Testis (tissue), 2 donors: Measurements from ENCODE around the gene SLC25A21.

Experiments used
- CTCF ChIP-seq, 3 experiments: fragments of 450-650 bp in 2 of 3; fragments of 200-600 bp in 1 of 3; sonication (generic) in 1 of 3; IDR thresholded peaks; one replicate each; pipeline ENCODE4 v1.5.1; 2016 to 2019; ENCODE audit warnings: antibody characterized with exemption in 3 of 3, mild to moderate bottlenecking in 2 of 3, moderate library complexity in 1 of 3
- POLR2A ChIP-seq: fragments of 450-650 bp; IDR thresholded peaks from one replicate; pipeline ENCODE4 v1.6.1; 2017; ENCODE audit warnings: antibody characterized with exemption, mild to moderate bottlenecking, moderate library complexity

- TF ChIP-seq CTCF (IDR thresholded peaks at IDR 0.05) (no peak), POLR2A (no peak)
These were observed 115.9 kb downstream of the SLC25A21 start for GRCh38 chr14:37056473-37056872.
